GM23338 (cell line): ENCODE measurements around the gene APRT. TPM values are rescaled to one million over a fixed set of nuclear protein-coding genes. Genes with fewer than 3 reads are reported as not detected.

Experiments used
- ATAC-seq: fragments of 200-7000 bp; cut with Tn5 transposase; 3 replicates; pipeline ENCODE4 v1.9.1; 2020
- DNase-seq: peaks from one replicate; pipeline ENCODE4 v3.0.0-alpha.2; 2015; ENCODE audit warnings: low spot score
- H2AFZ ChIP-seq: fragments of 200-600 bp; sonication (generic); 2 replicates; pipeline ENCODE4 v1.8.0; 2016; ENCODE audit warnings: antibody characterized with exemption, mild to moderate bottlenecking, moderate library complexity
- H3F3A ChIP-seq: fragments of 200-600 bp; sonication (generic); replicated peaks from 2 replicates; pipeline ENCODE4 v1.8.0; 2017; ENCODE audit warnings: antibody characterized with exemption, mixed run types, low read depth
- H3K27ac ChIP-seq: fragments of 200-600 bp; sonication (generic); 2 replicates; pipeline ENCODE4 v1.6.1; 2016; ENCODE audit warnings: low read depth
- H3K27me3 ChIP-seq: fragments of 200-600 bp; sonication (generic); 2 replicates; pipeline ENCODE4 v1.8.0; 2016; ENCODE audit warnings: mild to moderate bottlenecking, mixed run types, moderate library complexity; ENCODE audit not compliant: insufficient read depth
- H3K36me3 ChIP-seq: fragments of 200-600 bp; sonication (generic); 2 replicates; pipeline ENCODE4 v1.8.0; 2016; ENCODE audit warnings: mild to moderate bottlenecking; ENCODE audit not compliant: insufficient read depth
- H3K4me1 ChIP-seq: fragments of 200-600 bp; sonication (generic); 2 replicates; pipeline ENCODE4 v1.8.0; 2016; ENCODE audit warnings: mild to moderate bottlenecking, moderate library complexity; ENCODE audit not compliant: insufficient read depth
- H3K4me2 ChIP-seq: fragments of 200-600 bp; sonication (generic); 2 replicates; pipeline ENCODE4 v1.7.1; 2017; ENCODE audit warnings: mixed run types
- H3K4me3 ChIP-seq: fragments of 200-600 bp; sonication (generic); 2 replicates; pipeline ENCODE4 v1.6.1; 2016; ENCODE audit warnings: mixed run types
- H3K79me2 ChIP-seq: fragments of 200-600 bp; sonication (generic); replicated peaks from 2 replicates; pipeline ENCODE4 v1.8.0; 2017; ENCODE audit warnings: mild to moderate bottlenecking; ENCODE audit not compliant: insufficient read depth
- H3K9me2 ChIP-seq: fragments of 200-600 bp; sonication (generic); 2 replicates; pipeline ENCODE4 v1.8.0; 2017; ENCODE audit not compliant: insufficient read depth
- H4K20me1 ChIP-seq: fragments of 200-600 bp; sonication (generic); replicated peaks from 2 replicates; pipeline ENCODE4 v1.8.0; 2017; ENCODE audit warnings: mild to moderate bottlenecking; ENCODE audit not compliant: insufficient read depth
- H3K27ac Mint-ChIP-seq: 2 replicates; pipeline ENCODE4 v1.8.0; 2020; ENCODE audit warnings: inconsistent platforms, mild to moderate bottlenecking, moderate library complexity, mixed read lengths
- H3K27me3 Mint-ChIP-seq: 3 replicates; pipeline ENCODE4 v1.8.0; 2022; ENCODE audit warnings: low read depth, mild to moderate bottlenecking, moderate library complexity, mixed read lengths, inconsistent platforms; ENCODE audit not compliant: insufficient read depth, poor library complexity
- H3K36me3 Mint-ChIP-seq: 3 replicates; pipeline ENCODE4 v1.8.0; 2021; ENCODE audit warnings: low read depth, mild to moderate bottlenecking, inconsistent platforms, moderate library complexity, mixed read lengths
- H3K4me1 Mint-ChIP-seq: 3 replicates; pipeline ENCODE4 v1.8.0; 2020; ENCODE audit warnings: mild to moderate bottlenecking, inconsistent platforms, mixed read lengths
- H3K4me3 Mint-ChIP-seq: 3 replicates; pipeline ENCODE4 v1.8.0; 2021; ENCODE audit warnings: moderate library complexity, mild to moderate bottlenecking, inconsistent platforms, mixed read lengths
- H3K9me3 Mint-ChIP-seq: 3 replicates; pipeline ENCODE4 v1.8.0; 2020; ENCODE audit warnings: moderate library complexity, mild to moderate bottlenecking, inconsistent platforms, mixed read lengths
- EZH2 ChIP-seq: fragments of 200-600 bp; sonication (generic); IDR thresholded peaks from one replicate; pipeline ENCODE4 v1.8.0; 2017; ENCODE audit warnings: antibody characterized with exemption, mild to moderate bottlenecking, low read depth; ENCODE audit not compliant: unreplicated experiment
- EZH2phosphoT487 ChIP-seq: fragments of 200-600 bp; sonication (generic); IDR thresholded peaks from one replicate; pipeline ENCODE4 v1.8.1; 2018; ENCODE audit warnings: antibody characterized with exemption; ENCODE audit not compliant: unreplicated experiment
- JUNB ChIP-seq: IDR thresholded peaks from one replicate; pipeline ENCODE4 v1.6.1; 2016; ENCODE audit warnings: antibody characterized with exemption; ENCODE audit not compliant: unreplicated experiment
- NANOG ChIP-seq: IDR thresholded peaks from 2 replicates; pipeline ENCODE4 v1.6.1; 2016; ENCODE audit warnings: antibody characterized with exemption, borderline replicate concordance
- POLR2AphosphoS5 ChIP-seq: IDR thresholded peaks from 2 replicates; pipeline ENCODE4 v1.6.1; 2016; ENCODE audit warnings: antibody characterized with exemption, low read depth
- STAT1 ChIP-seq: IDR thresholded peaks from one replicate; pipeline ENCODE4 v1.6.1; 2016; ENCODE audit warnings: antibody characterized with exemption; ENCODE audit not compliant: unreplicated experiment
- ZNF114 ChIP-seq: fragments of 250-450 bp; sonication (Bioruptor Pico); IDR thresholded peaks from 2 replicates; pipeline ENCODE4 v1.5.0; 2020; ENCODE audit warnings: mild to moderate bottlenecking, moderate library complexity
- ZNF331 ChIP-seq: fragments of 250-450 bp; sonication (Bioruptor Pico); IDR thresholded peaks from 2 replicates; pipeline ENCODE4 v1.5.0; 2020; ENCODE audit warnings: low read depth, mild to moderate bottlenecking, moderate library complexity
- polyA plus RNA-seq: library from polyadenylated mRNA; unstranded; fragments of >200 nt; fragmentation: Nextera tagmentation; extraction: Ambion mirVana; gene quantifications from 2 replicates; pipeline ENCODE4 v1.2.1, GENCODE V29; 2016
- total RNA-seq: library from RNA; depleted of rRNA; stranded (reverse); fragments of >200 nt; shearing (Covaris generic); gene quantifications from 2 replicates; pipeline ENCODE4 v1.2.3, GENCODE V29; 2014
- TF ChIP-seq, protein P1 (sequence below): IDR thresholded peaks from one replicate; pipeline ENCODE4 v1.6.1; 2018; ENCODE audit warnings: antibody characterized with exemption; ENCODE audit not compliant: unreplicated experiment
- TF ChIP-seq, protein P2 (sequence below), 2 experiments: fragments of 200-600 bp in 1 of 2; sonication (generic) in 1 of 2; conservative IDR thresholded peaks; 2 replicates each; pipeline versions ENCODE4 v1.5.1 to v1.6.1; 2016 to 2017; ENCODE audit warnings: antibody characterized with exemption in 2 of 2, low read depth in 2 of 2, mild to moderate bottlenecking in 2 of 2, moderate library complexity in 1 of 2
- TF ChIP-seq, protein P3 (sequence below): fragments of 250-450 bp; sonication (Bioruptor Pico); IDR thresholded peaks from 2 replicates; pipeline ENCODE4 v1.5.0; 2020; ENCODE audit warnings: mild to moderate bottlenecking, moderate library complexity
- TF ChIP-seq, protein P4 (sequence below): IDR thresholded peaks from 2 replicates; pipeline ENCODE4 v1.6.1; 2016; ENCODE audit warnings: antibody characterized with exemption

APRT gene
- total and polyA plus RNA-seq, 2 experiments from 2014 or later: 250 to 522 TPM

DNA sequence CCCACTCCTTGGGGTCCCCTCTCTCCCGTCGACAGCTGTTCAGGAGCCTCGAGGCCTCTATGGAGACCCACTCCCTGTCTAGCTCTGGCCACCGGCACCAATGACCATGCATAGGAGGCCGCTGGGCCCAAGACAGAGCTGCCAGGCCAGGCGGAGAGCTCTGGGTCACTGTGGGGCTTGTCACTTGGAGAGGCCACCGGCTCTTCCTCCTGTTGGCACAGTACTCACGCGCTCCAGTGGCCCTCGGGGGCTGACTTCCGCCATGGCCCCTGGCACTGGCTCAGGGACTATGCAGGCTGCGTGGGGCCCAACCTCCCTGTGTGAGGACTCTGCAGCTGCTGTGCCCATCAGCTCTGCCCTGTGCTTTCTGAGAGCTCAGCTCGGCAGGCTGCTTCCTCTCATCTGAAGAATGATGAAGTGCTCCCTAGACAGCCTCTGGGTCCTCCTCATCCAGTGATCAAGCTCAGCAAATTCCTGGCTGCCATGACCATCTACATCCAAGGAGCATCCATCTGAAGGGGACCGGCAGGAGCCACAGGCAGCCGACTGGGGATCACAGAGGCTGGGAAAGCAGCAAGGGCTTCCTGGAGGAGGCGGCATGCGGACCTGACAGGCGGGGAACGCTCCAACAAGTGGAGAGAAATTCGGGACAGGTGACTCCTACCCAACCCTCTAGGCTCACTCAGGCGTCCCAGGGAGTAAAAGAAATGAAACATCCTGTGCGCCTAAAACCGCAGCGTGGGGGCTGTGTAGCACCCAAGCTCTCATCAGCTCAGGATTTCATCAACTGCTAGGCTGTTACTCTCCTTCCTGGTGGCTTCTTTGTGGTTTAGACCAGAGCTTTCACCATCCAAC, 28.2 kb upstream of the APRT start:
- H3F3A ChIP-seq: no peaks in the 10 kb centered on the region
- no peaks in the 10 kb centered on the region for H3K9me2 ChIP-seq
- Mint-ChIP-seq H3K27ac (no peak overlapping the region), H3K9me3 (no peaks in the 10 kb centered on the region), H3K4me1 (0 out of 3 replicates have a peak, but pooled peaks cover 3% of the 10 kb centered on the region), H3K36me3 (peaks cover 11% of the 10 kb centered on the region), H3K27me3 (peaks cover 14% of the 10 kb centered on the region), H3K4me3 (no peak overlapping the region)
- no peak overlapping the region for H3K4me2 ChIP-seq
- H3K36me3 ChIP-seq: no peaks in the 10 kb centered on the region; the same call in 1 of the 2 replicates
- H3K27me3 ChIP-seq: no peaks in the 10 kb centered on the region
- H3K4me1 ChIP-seq: no peaks in the 10 kb centered on the region
- H2AFZ ChIP-seq: no peak overlapping the region
- H3K4me3 ChIP-seq: no peak overlapping the region
- no peak overlapping the region for H3K27ac ChIP-seq
- DNase-seq (no peak), ATAC-seq (no peak)
- no peaks in the 10 kb centered on the region for H3K79me2 ChIP-seq
- TF ChIP-seq ZNF114 (CRISPR knock-in tag): no peak
- TF ChIP-seq EZH2phosphoT487: no peak
- no peak for TF ChIP-seq POLR2AphosphoS5
- no peak for TF ChIP-seq STAT1
- TF ChIP-seq, protein P1, sequence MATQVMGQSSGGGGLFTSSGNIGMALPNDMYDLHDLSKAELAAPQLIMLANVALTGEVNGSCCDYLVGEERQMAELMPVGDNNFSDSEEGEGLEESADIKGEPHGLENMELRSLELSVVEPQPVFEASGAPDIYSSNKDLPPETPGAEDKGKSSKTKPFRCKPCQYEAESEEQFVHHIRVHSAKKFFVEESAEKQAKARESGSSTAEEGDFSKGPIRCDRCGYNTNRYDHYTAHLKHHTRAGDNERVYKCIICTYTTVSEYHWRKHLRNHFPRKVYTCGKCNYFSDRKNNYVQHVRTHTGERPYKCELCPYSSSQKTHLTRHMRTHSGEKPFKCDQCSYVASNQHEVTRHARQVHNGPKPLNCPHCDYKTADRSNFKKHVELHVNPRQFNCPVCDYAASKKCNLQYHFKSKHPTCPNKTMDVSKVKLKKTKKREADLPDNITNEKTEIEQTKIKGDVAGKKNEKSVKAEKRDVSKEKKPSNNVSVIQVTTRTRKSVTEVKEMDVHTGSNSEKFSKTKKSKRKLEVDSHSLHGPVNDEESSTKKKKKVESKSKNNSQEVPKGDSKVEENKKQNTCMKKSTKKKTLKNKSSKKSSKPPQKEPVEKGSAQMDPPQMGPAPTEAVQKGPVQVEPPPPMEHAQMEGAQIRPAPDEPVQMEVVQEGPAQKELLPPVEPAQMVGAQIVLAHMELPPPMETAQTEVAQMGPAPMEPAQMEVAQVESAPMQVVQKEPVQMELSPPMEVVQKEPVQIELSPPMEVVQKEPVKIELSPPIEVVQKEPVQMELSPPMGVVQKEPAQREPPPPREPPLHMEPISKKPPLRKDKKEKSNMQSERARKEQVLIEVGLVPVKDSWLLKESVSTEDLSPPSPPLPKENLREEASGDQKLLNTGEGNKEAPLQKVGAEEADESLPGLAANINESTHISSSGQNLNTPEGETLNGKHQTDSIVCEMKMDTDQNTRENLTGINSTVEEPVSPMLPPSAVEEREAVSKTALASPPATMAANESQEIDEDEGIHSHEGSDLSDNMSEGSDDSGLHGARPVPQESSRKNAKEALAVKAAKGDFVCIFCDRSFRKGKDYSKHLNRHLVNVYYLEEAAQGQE: no peak
- TF ChIP-seq, protein P2, sequence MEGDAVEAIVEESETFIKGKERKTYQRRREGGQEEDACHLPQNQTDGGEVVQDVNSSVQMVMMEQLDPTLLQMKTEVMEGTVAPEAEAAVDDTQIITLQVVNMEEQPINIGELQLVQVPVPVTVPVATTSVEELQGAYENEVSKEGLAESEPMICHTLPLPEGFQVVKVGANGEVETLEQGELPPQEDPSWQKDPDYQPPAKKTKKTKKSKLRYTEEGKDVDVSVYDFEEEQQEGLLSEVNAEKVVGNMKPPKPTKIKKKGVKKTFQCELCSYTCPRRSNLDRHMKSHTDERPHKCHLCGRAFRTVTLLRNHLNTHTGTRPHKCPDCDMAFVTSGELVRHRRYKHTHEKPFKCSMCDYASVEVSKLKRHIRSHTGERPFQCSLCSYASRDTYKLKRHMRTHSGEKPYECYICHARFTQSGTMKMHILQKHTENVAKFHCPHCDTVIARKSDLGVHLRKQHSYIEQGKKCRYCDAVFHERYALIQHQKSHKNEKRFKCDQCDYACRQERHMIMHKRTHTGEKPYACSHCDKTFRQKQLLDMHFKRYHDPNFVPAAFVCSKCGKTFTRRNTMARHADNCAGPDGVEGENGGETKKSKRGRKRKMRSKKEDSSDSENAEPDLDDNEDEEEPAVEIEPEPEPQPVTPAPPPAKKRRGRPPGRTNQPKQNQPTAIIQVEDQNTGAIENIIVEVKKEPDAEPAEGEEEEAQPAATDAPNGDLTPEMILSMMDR (conservative IDR thresholded peaks at IDR 0.05; ENCODE audit: low read depth in 2 of 2): no peak
- TF ChIP-seq ZNF331: no peak
- TF ChIP-seq JUNB: no peak
- TF ChIP-seq EZH2: no peak
- TF ChIP-seq, protein P3, sequence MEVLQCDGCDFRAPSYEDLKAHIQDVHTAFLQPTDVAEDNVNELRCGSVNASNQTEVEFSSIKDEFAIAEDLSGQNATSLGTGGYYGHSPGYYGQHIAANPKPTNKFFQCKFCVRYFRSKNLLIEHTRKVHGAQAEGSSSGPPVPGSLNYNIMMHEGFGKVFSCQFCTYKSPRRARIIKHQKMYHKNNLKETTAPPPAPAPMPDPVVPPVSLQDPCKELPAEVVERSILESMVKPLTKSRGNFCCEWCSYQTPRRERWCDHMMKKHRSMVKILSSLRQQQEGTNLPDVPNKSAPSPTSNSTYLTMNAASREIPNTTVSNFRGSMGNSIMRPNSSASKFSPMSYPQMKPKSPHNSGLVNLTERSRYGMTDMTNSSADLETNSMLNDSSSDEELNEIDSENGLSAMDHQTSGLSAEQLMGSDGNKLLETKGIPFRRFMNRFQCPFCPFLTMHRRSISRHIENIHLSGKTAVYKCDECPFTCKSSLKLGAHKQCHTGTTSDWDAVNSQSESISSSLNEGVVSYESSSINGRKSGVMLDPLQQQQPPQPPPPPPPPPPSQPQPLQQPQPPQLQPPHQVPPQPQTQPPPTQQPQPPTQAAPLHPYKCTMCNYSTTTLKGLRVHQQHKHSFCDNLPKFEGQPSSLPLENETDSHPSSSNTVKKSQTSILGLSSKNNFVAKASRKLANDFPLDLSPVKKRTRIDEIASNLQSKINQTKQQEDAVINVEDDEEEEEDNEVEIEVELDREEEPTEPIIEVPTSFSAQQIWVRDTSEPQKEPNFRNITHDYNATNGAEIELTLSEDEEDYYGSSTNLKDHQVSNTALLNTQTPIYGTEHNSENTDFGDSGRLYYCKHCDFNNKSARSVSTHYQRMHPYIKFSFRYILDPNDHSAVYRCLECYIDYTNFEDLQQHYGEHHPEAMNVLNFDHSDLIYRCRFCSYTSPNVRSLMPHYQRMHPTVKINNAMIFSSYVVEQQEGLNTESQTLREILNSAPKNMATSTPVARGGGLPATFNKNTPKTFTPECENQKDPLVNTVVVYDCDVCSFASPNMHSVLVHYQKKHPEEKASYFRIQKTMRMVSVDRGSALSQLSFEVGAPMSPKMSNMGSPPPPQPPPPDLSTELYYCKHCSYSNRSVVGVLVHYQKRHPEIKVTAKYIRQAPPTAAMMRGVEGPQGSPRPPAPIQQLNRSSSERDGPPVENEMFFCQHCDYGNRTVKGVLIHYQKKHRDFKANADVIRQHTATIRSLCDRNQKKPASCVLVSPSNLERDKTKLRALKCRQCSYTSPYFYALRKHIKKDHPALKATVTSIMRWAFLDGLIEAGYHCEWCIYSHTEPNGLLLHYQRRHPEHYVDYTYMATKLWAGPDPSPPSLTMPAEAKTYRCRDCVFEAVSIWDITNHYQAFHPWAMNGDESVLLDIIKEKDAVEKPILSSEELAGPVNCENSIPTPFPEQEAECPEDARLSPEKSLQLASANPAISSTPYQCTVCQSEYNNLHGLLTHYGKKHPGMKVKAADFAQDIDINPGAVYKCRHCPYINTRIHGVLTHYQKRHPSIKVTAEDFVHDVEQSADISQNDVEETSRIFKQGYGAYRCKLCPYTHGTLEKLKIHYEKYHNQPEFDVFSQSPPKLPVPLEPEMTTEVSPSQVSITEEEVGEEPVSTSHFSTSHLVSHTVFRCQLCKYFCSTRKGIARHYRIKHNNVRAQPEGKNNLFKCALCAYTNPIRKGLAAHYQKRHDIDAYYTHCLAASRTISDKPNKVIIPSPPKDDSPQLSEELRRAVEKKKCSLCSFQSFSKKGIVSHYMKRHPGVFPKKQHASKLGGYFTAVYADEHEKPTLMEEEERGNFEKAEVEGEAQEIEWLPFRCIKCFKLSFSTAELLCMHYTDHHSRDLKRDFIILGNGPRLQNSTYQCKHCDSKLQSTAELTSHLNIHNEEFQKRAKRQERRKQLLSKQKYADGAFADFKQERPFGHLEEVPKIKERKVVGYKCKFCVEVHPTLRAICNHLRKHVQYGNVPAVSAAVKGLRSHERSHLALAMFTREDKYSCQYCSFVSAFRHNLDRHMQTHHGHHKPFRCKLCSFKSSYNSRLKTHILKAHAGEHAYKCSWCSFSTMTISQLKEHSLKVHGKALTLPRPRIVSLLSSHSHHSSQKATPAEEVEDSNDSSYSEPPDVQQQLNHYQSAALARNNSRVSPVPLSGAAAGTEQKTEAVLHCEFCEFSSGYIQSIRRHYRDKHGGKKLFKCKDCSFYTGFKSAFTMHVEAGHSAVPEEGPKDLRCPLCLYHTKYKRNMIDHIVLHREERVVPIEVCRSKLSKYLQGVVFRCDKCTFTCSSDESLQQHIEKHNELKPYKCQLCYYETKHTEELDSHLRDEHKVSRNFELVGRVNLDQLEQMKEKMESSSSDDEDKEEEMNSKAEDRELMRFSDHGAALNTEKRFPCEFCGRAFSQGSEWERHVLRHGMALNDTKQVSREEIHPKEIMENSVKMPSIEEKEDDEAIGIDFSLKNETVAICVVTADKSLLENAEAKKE: no peak
- TF ChIP-seq, protein P4, sequence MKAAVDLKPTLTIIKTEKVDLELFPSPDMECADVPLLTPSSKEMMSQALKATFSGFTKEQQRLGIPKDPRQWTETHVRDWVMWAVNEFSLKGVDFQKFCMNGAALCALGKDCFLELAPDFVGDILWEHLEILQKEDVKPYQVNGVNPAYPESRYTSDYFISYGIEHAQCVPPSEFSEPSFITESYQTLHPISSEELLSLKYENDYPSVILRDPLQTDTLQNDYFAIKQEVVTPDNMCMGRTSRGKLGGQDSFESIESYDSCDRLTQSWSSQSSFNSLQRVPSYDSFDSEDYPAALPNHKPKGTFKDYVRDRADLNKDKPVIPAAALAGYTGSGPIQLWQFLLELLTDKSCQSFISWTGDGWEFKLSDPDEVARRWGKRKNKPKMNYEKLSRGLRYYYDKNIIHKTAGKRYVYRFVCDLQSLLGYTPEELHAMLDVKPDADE: no peak
- no peak for TF ChIP-seq NANOG
- no peaks in the 10 kb centered on the region for H4K20me1 ChIP-seq
